Fibroblast of lung (primary cell): ENCODE data around the gene NPY1R. TPM values are rescaled to one million over a fixed set of nuclear protein-coding genes. Genes with fewer than 3 reads are reported as not detected.
A peak's percentile ranks its signal among the peaks of the same experiment; 100 is the strongest.

Experiments used
- DNase-seq, 2 donors: peaks; one replicate each; pipeline versions ENCODE4 v3.0.0 to v3.0.0-alpha.2; 2010; ENCODE audit warnings: low read depth in 2 of 2
- H2AFZ ChIP-seq: 2 replicates; pipeline ENCODE4 v1.5.1; 2012; ENCODE audit warnings: low read length, control low read depth, inconsistent platforms
- H3K27ac ChIP-seq: 2 replicates; pipeline ENCODE4 v1.5.1; 2011; ENCODE audit warnings: low read length, control low read depth; ENCODE audit not compliant: insufficient read depth
- H3K27me3 ChIP-seq: 2 replicates; pipeline ENCODE4 v1.5.1; 2011; ENCODE audit warnings: mild to moderate bottlenecking, low read length; ENCODE audit not compliant: control insufficient read depth, insufficient read depth
- H3K36me3 ChIP-seq: 2 replicates; pipeline ENCODE4 v1.5.1; 2011; ENCODE audit warnings: low read length; ENCODE audit not compliant: control insufficient read depth, insufficient read depth
- H3K4me1 ChIP-seq: 2 replicates; pipeline ENCODE4 v1.5.1; 2011; ENCODE audit warnings: low read length; ENCODE audit not compliant: control insufficient read depth, insufficient read depth; ENCODE audit errors: extremely low read depth
- H3K4me2 ChIP-seq: 2 replicates; pipeline ENCODE4 v1.5.1; 2011; ENCODE audit warnings: low read length, control low read depth; ENCODE audit not compliant: insufficient read depth; ENCODE audit errors: extremely low read depth
- H3K4me3 ChIP-seq, 4 experiments: fragments of 200-600 bp in 1 of 4; sonication (generic) in 1 of 4; replicated peaks in 1 of 4; 2 replicates each; pipeline ENCODE4 v1.5.1; 2011 to 2016; ENCODE audit warnings: low read length in 4 of 4, low read depth in 3 of 4, mild to moderate bottlenecking in 3 of 4, control low read depth in 2 of 4, inconsistent platforms in 1 of 4, mixed read lengths in 1 of 4; ENCODE audit not compliant: insufficient read depth in 1 of 4; ENCODE audit errors: control extremely low read depth in 1 of 4
- H3K79me2 ChIP-seq: 2 replicates; pipeline ENCODE4 v1.5.1; 2012; ENCODE audit warnings: mild to moderate bottlenecking, low read length, inconsistent platforms; ENCODE audit not compliant: control insufficient read depth, insufficient read depth
- H3K9ac ChIP-seq: 2 replicates; pipeline ENCODE4 v1.5.1; 2011; ENCODE audit warnings: mild to moderate bottlenecking, low read length, control low read depth; ENCODE audit not compliant: insufficient read depth
- H3K9me3 ChIP-seq: 2 replicates; pipeline ENCODE4 v1.5.1; 2012; ENCODE audit warnings: low read depth, low read length; ENCODE audit not compliant: control insufficient read depth, insufficient read depth
- H4K20me1 ChIP-seq: 2 replicates; pipeline ENCODE4 v1.5.1; 2011; ENCODE audit warnings: low read length; ENCODE audit not compliant: control insufficient read depth, insufficient read depth; ENCODE audit errors: extremely low read depth
- CTCF ChIP-seq, 2 donors: IDR thresholded peaks in 1 of 2; conservative IDR thresholded peaks in 1 of 2; 1 replicate in 1 of 2; 2 replicates in 1 of 2; pipeline ENCODE4 v1.5.1; 2011 to 2012; ENCODE audit warnings: low read length in 2 of 2, control low read depth in 1 of 2, inconsistent platforms in 1 of 2, low read depth in 1 of 2, mild to moderate bottlenecking in 1 of 2
- EZH2 ChIP-seq: IDR thresholded peaks from 2 replicates; pipeline ENCODE4 v1.5.1; 2012; ENCODE audit warnings: low read length, control low read depth, mild to moderate bottlenecking; ENCODE audit errors: missing control alignments
- polyA plus RNA-seq, 2 donors: library from polyadenylated mRNA; depleted of rRNA in 1 of 2; stranded (reverse) in 1 of 2; unstranded in 1 of 2; fragments of >200 nt; gene quantifications; 2 replicates each; pipeline ENCODE4 v1.2.1, GENCODE V29; 2011 to 2012; ENCODE audit warnings: missing spikeins in 1 of 2
- total RNA-seq: library from RNA; depleted of rRNA; stranded (reverse); fragments of >200 nt; gene quantifications from 2 replicates; pipeline ENCODE4 v1.2.1, GENCODE V29; 2014

The NPY1R gene
- total and polyA plus RNA-seq, 2 donors (not counting 1 experiment from before 2014, with no cell fraction given), result under 0.01 to 0.02 TPM

- Histone ChIP-seq H4K20me1 (no peaks in the 10 kb centered on the region), H3K36me3 (no peaks in the 10 kb centered on the region), H3K79me2 (no peaks in the 10 kb centered on the region), H3K27ac (no peak within 1 kb of the TSS), H3K27me3 (peaks cover 12% of the 10 kb centered on the region), H3K4me3 (no peak within 1 kb of the TSS), H3K4me1 (no peaks in the 10 kb centered on the region), H3K9me3 (no peaks in the 10 kb centered on the region), H3K9ac (no peak within 1 kb of the TSS), H3K4me2 (no peak within 1 kb of the TSS), H2AFZ (no peak within 1 kb of the TSS)
- no peak for TF ChIP-seq EZH2
- DNase-seq, result no peak
These were observed 11.3 kb upstream of the NPY1R start, which contains the start of gene NPY5R for GRCh38 chr4:163343604-163344146. Gene NPY5R (plus strand): TSS chr4:163343892. CDS start chr4:163350274, 6,382 bp downstream.

GRCh38 chr4:163335384-163335783 lies 3.0 kb upstream of the NPY1R start:
- TF ChIP-seq CTCF (conservative IDR thresholded peaks at IDR 0.05 in 1 of 2, IDR thresholded peaks at IDR 0.05 in 1 of 2; ENCODE audit: low read depth in 1 of 2, low read length in 2 of 2) (no peak), EZH2 (no peak)
- H4K20me1 ChIP-seq, result no peaks in the 10 kb centered on the region

GRCh38 chr4:163331629-163332376 lies 593 bp downstream of the NPY1R start:
- Histone ChIP-seq H3K36me3 (no peaks in the 10 kb centered on the region), H3K27me3 (peaks cover 14% of the 10 kb centered on the region), H3K4me2 (peak overlapping the region; percentile 96), H3K4me3 (peak overlapping the region; percentile 25 to 73 (median 56)), H3K79me2 (no peaks in the 10 kb centered on the region), H3K9ac (no peak overlapping the region), H3K4me1 (peaks cover 3% of the 10 kb centered on the region), H3K27ac (no peak overlapping the region), H3K9me3 (no peaks in the 10 kb centered on the region), H4K20me1 (no peaks in the 10 kb centered on the region), H2AFZ (peak overlapping the region; percentile 84)
- TF ChIP-seq EZH2 (no peak), CTCF (conservative IDR thresholded peaks at IDR 0.05 in 1 of 2, IDR thresholded peaks at IDR 0.05 in 1 of 2; ENCODE audit: low read depth in 1 of 2, low read length in 2 of 2) (peak in 1 of 2 donors; percentile 2)
- peak; percentile 15 to 32 for DNase-seq

More at GRCh38 chr4:163335384-163335783, 3.0 kb upstream of the NPY1R start:
- H3K9ac ChIP-seq, result no peak overlapping the region
- H3K36me3 ChIP-seq, result no peaks in the 10 kb centered on the region
- no peak for DNase-seq
- peaks cover 14% of the 10 kb centered on the region for H3K27me3 ChIP-seq
- H3K27ac ChIP-seq, result no peak overlapping the region
- H3K4me3 ChIP-seq, result no peak overlapping the region
- no peak overlapping the region for H2AFZ ChIP-seq
- H3K79me2 ChIP-seq, result no peaks in the 10 kb centered on the region
- H3K4me1 ChIP-seq, result peaks cover 3% of the 10 kb centered on the region
- no peak overlapping the region for H3K4me2 ChIP-seq
- H3K9me3 ChIP-seq, result no peaks in the 10 kb centered on the region
